Memory B cell (primary cell): ENCODE data around the gene NXPH3.
"Not testable (repeated sequence)": the region's sequence is repeated elsewhere in the genome, so short reads cannot be mapped to it uniquely, and the experiment has no call there.

ENCODE experiments used
- ATAC-seq: fragments of 150-1000 bp; cut with Tn5 transposase; 2 replicates; pipeline ENCODE4 v1.10.0; 2021; ENCODE audit warnings: low read depth, mild to moderate bottlenecking, moderate library complexity
- DNase-seq, 2 donors: peaks; one replicate each; pipeline ENCODE4 v3.0.0; 2022; ENCODE audit warnings: low spot score in 2 of 2
- H3K27ac Mint-ChIP-seq: one replicate; pipeline ENCODE4 v1.8.0; 2022; ENCODE audit warnings: mild to moderate bottlenecking, moderate library complexity, mixed read lengths
- H3K27me3 Mint-ChIP-seq: one replicate; pipeline ENCODE4 v1.8.0; 2022; ENCODE audit warnings: mixed read lengths
- H3K36me3 Mint-ChIP-seq: one replicate; pipeline ENCODE4 v1.8.0; 2022; ENCODE audit warnings: mild to moderate bottlenecking, mixed read lengths
- H3K4me1 Mint-ChIP-seq: one replicate; pipeline ENCODE4 v1.8.0; 2022; ENCODE audit warnings: mixed read lengths
- H3K4me3 Mint-ChIP-seq: one replicate; pipeline ENCODE4 v1.8.0; 2022; ENCODE audit warnings: mild to moderate bottlenecking, moderate library complexity, mixed read lengths
- H3K9me3 Mint-ChIP-seq: one replicate; pipeline ENCODE4 v1.8.0; 2022; ENCODE audit warnings: mixed read lengths

Gene NXPH3

DNA sequence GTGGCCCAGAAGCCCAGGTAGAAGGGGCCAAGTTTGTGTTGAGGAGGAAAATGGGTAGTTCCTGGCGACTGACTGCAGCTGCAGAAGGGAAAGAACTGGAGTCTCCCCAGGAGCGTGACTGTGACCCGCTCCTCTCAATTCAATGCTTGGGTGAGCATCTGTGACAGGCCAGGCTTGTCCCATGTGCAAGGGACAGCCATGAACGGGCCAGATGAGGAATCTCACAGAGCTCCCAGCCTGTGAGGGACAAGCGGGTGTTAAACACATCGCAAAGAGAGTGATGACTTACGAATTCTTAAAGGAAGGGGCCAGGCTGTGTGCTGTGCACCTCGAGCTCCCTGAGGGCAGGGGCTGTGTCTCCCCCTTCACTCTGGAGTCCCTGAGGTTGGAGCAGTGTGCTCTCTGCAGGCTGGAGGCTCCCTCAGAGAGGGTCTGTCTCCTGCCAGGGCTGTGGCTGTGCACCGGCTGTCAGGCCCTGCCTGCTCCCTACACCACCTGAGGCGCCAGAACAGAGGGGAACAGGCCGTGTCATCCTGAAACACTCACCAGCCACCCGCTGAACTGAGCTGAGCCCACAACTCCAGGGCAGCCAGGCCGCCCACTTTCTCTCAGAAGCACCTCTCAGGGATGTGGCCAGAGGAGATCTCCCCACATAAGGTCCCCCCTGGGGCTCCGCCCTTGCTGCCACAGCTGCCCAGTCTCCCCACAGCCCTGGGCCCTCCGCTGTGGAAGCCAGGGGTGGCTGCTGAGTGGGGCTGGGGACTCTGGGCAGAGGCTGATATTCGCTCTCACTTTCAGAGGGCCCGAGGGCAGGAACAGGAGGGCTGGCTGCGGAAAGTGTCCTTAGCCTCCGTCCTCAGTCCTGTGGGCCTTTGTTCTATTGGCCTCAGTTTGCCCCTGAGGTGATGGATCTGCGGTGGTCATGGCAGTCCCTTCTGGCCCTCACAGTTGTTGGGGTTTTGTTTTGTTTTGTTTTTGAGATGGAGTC, 25.7 kb upstream of the NXPH3 start:
- Mint-ChIP-seq H3K4me3 (no peak overlapping the region), H3K9me3 (no peaks in the 10 kb centered on the region), H3K27me3 (peaks cover 7% of the 10 kb centered on the region), H3K4me1 (peaks cover 8% of the 10 kb centered on the region), H3K27ac (no peak overlapping the region), H3K36me3 (no peaks in the 10 kb centered on the region)
- DNase-seq: no peak
- ATAC-seq: no peak

- not testable (repeated sequence) for H3K27me3 Mint-ChIP-seq, H3K4me3 Mint-ChIP-seq, ATAC-seq, H3K4me1 Mint-ChIP-seq, DNase-seq, H3K36me3 Mint-ChIP-seq, H3K9me3 Mint-ChIP-seq, H3K27ac Mint-ChIP-seq
Observed at GRCh38 chr17:49550764-49551163, 24.9 kb upstream of the NXPH3 start.

DNA sequence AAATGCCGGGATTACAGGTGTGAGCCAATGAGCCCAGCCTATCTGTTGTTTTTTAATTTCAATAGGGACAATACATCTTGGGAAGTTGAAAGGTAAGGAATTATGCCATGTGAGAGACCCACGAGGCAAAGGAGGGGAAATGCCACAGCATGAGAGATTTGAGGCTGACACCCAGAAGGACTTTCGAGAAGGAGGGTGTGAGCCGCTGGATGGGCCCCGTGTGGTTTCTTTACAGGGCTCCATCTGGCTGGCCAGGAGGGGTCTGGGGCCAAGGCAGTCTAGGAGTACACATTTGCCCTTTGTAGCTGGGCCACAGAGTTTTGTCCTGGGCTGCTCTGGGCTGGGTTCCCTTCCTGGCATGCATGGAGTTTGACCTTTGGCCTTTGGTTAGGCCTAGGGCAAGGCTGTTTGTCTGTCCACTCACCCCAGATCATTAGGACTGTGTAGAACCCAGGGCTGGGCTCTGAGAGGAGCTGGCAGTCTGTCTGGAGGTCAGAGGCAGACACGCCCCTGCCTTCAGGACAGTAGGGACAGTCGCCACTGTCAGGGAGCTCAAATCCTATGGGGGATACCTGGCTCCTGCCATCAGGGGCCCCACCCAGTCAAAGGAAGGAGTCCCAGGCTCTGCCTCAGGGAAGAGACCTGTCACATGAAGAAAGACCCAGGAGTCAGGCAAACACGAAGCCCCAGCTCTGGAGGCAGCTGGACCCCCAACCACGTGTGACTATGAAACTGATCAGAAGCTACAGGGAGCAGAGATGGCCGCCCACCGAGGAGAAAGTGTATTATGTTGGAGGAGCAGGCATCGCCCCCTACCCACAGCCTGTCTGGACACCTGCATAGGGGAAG, 24.2 kb upstream of the NXPH3 start:
- ATAC-seq (no peak), DNase-seq (no peak)
- peaks cover 11% of the 10 kb centered on the region for H3K4me1 Mint-ChIP-seq
- peaks cover 7% of the 10 kb centered on the region for H3K27me3 Mint-ChIP-seq
- no peaks in the 10 kb centered on the region for H3K36me3 Mint-ChIP-seq
- H3K27ac Mint-ChIP-seq: no peak overlapping the region
- no peaks in the 10 kb centered on the region for H3K9me3 Mint-ChIP-seq
- no peak overlapping the region for H3K4me3 Mint-ChIP-seq

DNA sequence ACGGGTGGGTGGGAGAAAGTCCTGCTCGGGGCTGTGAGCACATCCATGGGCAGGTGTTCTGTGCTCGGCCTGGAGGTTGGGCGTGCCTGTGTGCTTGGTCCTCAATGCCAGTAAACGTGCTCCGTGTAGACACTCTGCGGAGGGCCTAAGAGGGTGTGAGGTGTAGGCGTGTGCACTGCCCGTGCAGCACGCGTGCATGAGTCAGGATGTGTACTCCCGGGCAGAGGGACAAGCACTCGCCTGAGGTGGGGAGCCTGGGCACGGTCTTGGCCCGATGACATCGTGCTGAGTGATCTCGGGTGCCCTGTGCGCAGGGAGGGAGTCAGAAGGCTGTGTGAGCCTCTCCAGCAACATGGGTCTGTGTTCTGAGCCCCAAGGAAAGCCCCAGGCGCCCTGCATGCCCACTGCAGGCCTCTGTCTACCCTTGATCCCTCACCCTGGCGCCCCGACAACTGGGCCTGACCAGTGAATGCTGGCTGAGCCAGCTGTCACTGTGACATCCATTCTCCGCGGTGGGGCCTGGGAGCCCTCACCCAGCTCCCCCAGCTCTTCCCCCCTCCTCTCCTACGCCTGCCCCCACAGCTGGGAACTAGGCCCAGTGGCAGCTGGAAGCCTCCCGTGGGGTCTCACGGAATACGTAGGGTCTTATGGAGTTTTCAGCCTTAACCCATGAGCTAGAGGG, 23.5 kb upstream of the NXPH3 start:
- Mint-ChIP-seq H3K27me3 (peaks cover 3% of the 10 kb centered on the region), H3K36me3 (no peaks in the 10 kb centered on the region), H3K27ac (no peak overlapping the region), H3K4me1 (peaks cover 11% of the 10 kb centered on the region), H3K9me3 (no peaks in the 10 kb centered on the region), H3K4me3 (no peak overlapping the region)
- no peak for DNase-seq
- ATAC-seq: no peak

DNA sequence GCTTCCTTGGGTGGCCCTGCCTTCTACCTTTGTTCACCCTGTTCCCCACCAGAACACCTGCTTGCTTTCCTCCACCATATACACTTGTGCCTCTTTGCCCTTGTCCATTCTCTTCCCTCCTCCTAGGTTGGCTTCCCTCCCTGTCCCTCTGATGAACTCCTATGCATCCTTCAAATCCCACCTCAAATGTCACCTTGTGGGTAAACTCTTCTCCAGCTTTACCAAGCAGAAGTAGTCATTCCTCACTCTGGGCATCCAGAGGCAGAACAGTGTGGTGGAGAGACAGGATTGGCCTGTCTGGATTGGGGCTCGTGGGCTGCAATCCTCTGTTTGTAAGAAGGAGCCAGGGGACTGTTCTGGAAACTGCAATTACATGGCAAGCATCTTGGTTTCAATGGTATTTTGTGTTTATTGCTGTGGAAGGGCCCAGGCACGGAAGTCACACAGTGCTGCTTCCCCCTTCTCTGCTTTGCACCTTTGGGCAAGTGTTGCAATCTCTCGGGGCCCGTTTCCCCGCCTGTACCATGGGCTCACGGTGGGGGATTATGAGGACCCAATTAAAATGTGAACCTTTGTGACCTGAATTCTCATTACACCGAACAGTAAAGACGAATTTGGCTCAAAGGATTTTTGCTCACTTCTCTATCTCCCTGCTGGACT, 21.9 kb upstream of the NXPH3 start:
- H3K4me1 Mint-ChIP-seq: peaks cover 14% of the 10 kb centered on the region
- DNase-seq (no peak), ATAC-seq (no peak)
- H3K27ac Mint-ChIP-seq: no peak overlapping the region
- H3K27me3 Mint-ChIP-seq: peaks cover 3% of the 10 kb centered on the region
- H3K9me3 Mint-ChIP-seq: no peaks in the 10 kb centered on the region
- no peaks in the 10 kb centered on the region for H3K36me3 Mint-ChIP-seq
- no peak overlapping the region for H3K4me3 Mint-ChIP-seq

DNA sequence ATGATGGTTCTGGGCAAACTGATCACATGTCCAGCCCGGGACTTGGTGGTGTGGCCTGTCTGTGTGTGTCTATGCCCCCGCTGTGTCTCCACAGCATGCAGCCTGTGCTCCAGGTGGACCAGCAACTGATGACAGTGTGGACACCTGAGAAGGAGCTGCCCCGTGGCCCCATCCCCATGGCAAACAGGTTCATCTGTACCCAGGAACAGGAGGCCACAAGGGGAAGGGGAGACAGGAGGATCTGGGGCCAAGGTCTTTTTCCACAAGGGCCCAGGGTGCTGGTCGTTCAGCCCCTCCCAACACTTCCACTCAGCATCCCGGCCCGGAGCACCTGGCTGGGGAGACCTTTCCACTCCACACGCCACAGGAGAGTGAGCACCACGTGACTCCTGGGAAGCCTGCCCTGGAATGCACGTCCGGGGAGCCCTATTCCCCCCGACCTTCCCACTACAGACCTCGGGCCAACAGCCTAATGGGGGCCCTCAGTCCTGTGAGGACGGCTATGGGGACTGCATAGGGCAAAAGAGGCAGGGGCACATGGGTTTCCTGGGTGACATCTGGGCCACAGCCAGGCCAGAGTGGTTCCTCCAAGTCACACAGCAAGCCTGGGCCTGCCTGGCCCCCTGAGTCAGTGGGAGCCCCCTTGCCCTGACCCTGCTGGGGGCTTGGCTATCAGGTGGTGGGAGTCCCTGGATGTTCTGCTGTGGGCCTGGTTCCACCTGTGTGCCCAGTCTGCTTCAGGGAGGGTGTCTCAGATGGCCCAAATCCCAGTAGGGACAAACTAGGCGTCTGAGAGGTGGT, 20.8 kb upstream of the NXPH3 start:
- no peak for DNase-seq
- Mint-ChIP-seq H3K4me1 (peaks cover 14% of the 10 kb centered on the region), H3K36me3 (no peaks in the 10 kb centered on the region)

DNA sequence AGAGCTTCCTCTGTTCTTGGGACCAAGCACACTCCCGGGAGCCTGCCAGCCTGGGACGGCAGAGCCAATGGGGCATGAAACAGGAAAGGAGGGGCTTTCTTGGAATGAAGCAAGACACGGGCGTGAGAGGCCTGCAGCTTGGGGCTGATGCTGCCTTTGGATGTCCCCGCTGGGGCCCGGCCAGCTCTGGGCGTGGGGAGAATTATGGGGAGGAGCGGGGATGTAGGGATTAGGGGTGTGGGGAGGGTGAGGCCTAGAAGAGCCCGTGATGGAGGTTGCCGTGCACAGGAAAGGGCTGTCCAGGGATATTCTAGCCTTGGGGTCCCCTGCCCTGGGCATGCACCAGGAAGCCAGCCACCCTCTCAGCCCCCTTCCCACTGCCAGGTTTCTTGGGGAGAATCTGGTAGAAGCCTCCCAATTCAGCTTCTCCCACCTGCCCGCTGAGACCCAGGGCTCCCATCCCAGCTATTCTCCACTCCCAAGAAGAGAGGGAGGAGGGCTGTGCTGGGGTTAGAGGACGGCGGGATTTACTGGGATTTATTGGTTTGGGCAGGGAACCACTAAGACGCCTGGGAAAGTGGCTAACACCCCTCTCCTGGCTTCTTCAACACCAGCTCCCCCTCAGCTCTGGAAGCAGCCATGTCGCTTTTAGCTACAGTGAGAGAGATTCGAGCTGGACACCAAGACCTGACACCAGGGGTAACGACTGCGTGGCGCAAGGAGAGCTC, 20.0 kb upstream of the NXPH3 start:
- ATAC-seq: no peak
- Mint-ChIP-seq H3K36me3 (no peaks in the 10 kb centered on the region), H3K27ac (no peak overlapping the region)

More for the DNA sequence above, 20.8 kb upstream of the NXPH3 start:
- Mint-ChIP-seq H3K4me3 (no peak overlapping the region), H3K27me3 (peaks cover 3% of the 10 kb centered on the region), H3K9me3 (no peaks in the 10 kb centered on the region), H3K27ac (no peak overlapping the region)
- ATAC-seq: no peak

GRCh38 chr17:49556223-49556943, 19.3 kb upstream of the NXPH3 start:
- peak; percentile 98 for ATAC-seq
- H3K27ac Mint-ChIP-seq: no peak overlapping the region
- no peaks in the 10 kb centered on the region for H3K36me3 Mint-ChIP-seq

More for the DNA sequence above, 20.0 kb upstream of the NXPH3 start:
- peaks cover 14% of the 10 kb centered on the region for H3K4me1 Mint-ChIP-seq
- no peak overlapping the region for H3K4me3 Mint-ChIP-seq
- no peak for DNase-seq
- H3K27me3 Mint-ChIP-seq: peaks cover 3% of the 10 kb centered on the region
- H3K9me3 Mint-ChIP-seq: no peaks in the 10 kb centered on the region

GRCh38 chr17:49557312-49558024, 18.2 kb upstream of the NXPH3 start:
- ATAC-seq: peak; percentile 22
- peaks cover under 1% of the 10 kb centered on the region for H3K9me3 Mint-ChIP-seq
- DNase-seq: no peak
- no peak overlapping the region for H3K4me3 Mint-ChIP-seq
- no peak overlapping the region for H3K27ac Mint-ChIP-seq
- no peaks in the 10 kb centered on the region for H3K36me3 Mint-ChIP-seq
- peaks cover 14% of the 10 kb centered on the region for H3K4me1 Mint-ChIP-seq
- peaks cover 3% of the 10 kb centered on the region for H3K27me3 Mint-ChIP-seq

More at GRCh38 chr17:49556223-49556943, 19.3 kb upstream of the NXPH3 start:
- Mint-ChIP-seq H3K4me1 (peaks cover 14% of the 10 kb centered on the region), H3K27me3 (peaks cover 3% of the 10 kb centered on the region), H3K4me3 (no peak overlapping the region), H3K9me3 (no peaks in the 10 kb centered on the region)
- peak; percentile 85 to 92 for DNase-seq

DNA sequence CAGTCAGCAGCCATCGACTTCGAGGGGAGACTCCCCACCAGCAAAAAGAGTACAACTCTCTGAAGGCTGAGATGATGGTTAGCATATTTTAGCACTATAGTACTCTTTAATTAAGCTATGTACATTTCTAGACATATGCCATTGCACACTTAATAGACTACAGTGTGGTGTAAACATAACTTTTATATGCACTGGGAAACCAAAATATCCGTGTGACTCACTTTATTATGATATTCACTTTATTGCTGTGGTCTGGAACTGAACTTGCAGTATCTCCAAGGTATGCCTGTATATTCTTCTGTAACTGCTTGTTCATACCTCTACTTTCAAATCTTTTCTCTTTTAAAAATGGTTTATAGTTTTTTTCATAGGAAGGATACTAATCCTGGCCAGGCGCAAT, 11.0 kb upstream of the NXPH3 start:
- Mint-ChIP-seq H3K27me3 (peaks cover 9% of the 10 kb centered on the region), H3K9me3 (peaks cover 2% of the 10 kb centered on the region), H3K4me1 (peaks cover 8% of the 10 kb centered on the region), H3K36me3 (no peaks in the 10 kb centered on the region), H3K4me3 (no peak overlapping the region), H3K27ac (no peak overlapping the region)
- ATAC-seq (no peak), DNase-seq (no peak)

DNA sequence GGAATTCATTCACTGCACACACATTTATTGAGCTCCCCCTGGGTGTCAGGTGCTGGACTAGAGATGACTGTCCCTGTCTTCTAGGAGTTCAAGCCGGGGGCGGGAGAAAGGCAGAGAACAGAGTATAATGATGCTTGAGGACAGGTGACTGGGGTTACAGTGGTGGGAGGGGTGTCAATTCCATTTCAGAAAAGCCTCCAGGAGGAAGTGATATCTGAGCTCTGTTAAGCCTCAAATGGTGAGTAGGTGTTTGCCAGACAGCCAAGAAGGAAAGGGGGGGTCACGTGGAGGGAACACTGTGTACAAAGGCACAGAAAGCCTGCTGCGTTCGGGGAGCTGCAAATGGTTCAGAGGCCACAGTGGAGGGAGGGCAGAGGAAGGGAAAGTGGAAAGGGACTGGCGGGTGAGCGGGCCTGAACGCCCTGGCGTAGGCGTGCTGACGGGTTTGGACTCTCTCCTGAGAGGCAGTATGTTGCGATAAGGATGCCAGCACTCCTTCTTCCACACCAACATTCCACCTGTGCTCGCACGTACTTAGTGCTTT, 9.7 kb upstream of the NXPH3 start:
- Mint-ChIP-seq H3K27me3 (peaks cover 12% of the 10 kb centered on the region), H3K36me3 (no peaks in the 10 kb centered on the region), H3K9me3 (peaks cover 2% of the 10 kb centered on the region), H3K4me1 (peaks cover 8% of the 10 kb centered on the region), H3K27ac (no peak overlapping the region), H3K4me3 (no peak overlapping the region)
- DNase-seq (no peak), ATAC-seq (no peak)
